Fibroblast of pulmonary artery (primary cell): Measurements from ENCODE around the gene PPP3CB.
A peak's percentile ranks its signal among the peaks of the same experiment; 100 is the strongest.

ENCODE experiments used
- DNase-seq: peaks from one replicate; pipeline ENCODE4 v3.0.0-alpha.2; 2010; ENCODE audit warnings: low read depth
- H3K4me3 ChIP-seq: replicated peaks from 2 replicates; pipeline ENCODE4 v1.5.1; 2011; ENCODE audit warnings: low read depth, mild to moderate bottlenecking, control low read depth, low read length, moderate library complexity
- TF ChIP-seq, protein P1 (sequence below): IDR thresholded peaks from 2 replicates; pipeline ENCODE4 v1.5.1; 2011; ENCODE audit warnings: mild to moderate bottlenecking, control low read depth, low read length, inconsistent platforms; ENCODE audit errors: missing control alignments

The PPP3CB gene

DNA sequence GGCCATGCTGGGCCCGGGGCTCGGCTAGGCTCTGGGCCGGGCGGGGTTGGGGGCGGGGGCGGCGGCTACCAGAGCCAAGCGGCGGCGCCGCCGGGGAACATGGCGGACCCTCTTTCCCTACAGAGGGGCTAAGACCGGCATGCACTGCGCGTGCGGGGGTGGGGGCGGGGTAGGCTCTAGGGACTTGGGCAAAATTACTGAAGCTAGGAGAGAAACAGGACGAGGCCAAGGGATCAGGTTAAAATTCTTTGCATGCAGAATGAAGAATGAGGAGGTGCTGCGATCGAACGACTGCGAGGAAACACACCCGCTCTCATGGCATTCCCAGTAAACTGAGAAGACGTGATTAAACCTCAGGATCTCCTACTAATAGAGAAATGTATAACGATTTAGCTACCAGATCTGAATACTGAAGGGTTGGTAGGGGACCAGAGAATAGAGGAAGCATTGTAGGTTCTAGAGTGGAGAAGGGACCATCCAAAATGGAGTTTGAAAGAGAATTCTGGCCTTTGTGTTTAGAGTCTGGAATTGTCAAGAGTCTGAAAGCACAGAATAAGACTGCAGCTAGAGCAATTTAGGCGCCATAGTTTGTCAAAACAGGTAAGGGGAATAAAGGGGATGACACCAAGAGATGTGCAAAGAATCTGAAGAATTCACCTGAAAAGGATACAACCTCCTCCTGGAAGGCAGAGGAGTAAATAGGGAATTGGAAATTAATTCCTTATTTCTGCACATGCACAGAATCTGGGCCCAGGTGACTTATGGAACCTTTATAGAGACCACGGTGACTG is at the start of gene PPP3CB:
TSS of gene PPP3CB (minus strand) at position 141 of the 791 bp plus-strand sequence. CDS start at position 6, 135 bp downstream.
- peak within 1 kb of the TSS; percentile 91 for H3K4me3 ChIP-seq
- TF ChIP-seq, protein P1, sequence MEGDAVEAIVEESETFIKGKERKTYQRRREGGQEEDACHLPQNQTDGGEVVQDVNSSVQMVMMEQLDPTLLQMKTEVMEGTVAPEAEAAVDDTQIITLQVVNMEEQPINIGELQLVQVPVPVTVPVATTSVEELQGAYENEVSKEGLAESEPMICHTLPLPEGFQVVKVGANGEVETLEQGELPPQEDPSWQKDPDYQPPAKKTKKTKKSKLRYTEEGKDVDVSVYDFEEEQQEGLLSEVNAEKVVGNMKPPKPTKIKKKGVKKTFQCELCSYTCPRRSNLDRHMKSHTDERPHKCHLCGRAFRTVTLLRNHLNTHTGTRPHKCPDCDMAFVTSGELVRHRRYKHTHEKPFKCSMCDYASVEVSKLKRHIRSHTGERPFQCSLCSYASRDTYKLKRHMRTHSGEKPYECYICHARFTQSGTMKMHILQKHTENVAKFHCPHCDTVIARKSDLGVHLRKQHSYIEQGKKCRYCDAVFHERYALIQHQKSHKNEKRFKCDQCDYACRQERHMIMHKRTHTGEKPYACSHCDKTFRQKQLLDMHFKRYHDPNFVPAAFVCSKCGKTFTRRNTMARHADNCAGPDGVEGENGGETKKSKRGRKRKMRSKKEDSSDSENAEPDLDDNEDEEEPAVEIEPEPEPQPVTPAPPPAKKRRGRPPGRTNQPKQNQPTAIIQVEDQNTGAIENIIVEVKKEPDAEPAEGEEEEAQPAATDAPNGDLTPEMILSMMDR, result no peak
- peak; percentile 97 for DNase-seq

DNA sequence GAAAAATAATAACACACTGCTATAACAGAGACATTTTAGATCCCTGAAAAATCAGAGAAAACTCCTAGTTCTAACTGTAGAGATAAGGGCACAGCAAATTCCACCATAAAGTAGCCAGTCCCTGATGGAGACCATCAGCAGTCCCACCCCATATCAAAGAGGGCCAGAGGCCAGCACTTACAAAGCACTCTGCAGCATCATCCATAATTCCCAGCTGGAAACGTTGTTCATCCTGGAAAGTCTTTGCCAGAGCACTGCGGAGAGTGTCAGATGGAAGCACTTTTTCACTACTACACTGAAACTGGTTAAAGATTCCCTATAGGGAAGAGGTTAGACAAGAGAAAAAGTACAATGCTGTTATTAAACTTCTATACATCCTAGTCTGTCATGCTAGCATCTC is 49.5 kb upstream of the PPP3CB start:
- no peak overlapping the region for H3K4me3 ChIP-seq
- TF ChIP-seq, protein P1, result no peak
- no peak for DNase-seq

DNA sequence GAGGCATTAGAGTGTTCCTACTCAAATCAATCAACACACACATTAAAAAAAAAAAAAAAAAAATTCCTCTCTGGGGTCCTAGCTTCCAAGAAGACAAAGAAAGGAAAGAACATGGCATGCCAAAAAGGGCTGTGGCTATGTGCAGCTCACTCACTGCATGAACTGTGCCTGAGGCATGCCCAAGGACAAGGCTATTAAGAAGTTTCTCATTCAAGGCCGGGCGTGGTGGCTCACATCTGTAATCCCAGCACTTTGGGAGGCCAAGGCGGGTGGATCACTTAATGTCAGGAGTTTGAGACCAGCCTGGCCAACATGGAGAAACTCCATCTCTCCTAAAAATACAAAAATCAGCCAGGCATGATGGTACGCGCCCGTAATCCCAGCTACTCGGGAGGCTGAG is 41.9 kb upstream of the PPP3CB start:
- no peak for DNase-seq
- TF ChIP-seq, protein P1, result no peak
- H3K4me3 ChIP-seq, result no peak overlapping the region

DNA sequence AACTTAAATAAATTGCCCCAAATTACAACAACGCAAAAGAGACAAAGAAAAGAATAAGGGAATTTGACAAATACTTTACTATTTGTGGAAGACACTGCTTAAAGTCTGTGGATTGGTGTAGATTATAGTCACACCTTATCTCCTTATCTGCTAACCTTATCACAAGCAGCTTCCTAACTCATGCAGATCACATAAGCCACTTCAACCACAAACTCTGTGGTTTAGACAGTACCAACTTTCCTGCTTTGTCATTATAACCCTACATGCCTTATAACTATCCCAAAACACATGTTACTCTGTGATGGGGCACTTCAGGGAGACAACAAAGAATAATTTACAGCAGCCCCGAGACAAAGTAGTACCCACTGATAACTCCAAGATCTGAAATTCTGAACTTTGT is 41.5 kb upstream of the PPP3CB start:
- TF ChIP-seq, protein P1, result no peak
- DNase-seq, result no peak
- no peak overlapping the region for H3K4me3 ChIP-seq

DNA sequence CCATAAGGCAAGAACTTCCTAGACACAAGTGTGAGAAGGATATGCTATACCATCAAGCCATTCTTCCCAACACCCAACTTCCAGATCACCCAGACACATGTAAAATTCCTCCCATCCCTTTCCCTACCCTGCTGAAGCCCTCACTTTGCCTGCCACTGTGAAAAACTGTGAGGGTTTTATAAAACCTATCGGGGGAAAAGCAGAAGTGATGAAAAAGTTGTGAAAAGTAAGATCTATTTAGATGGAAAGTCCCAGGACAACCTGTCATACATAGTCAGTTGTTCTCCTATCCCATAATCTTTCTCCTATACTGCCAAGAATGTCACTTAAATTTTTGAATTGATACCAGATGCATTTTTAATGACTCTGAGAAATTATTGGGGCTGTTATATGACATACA is 39.0 kb upstream of the PPP3CB start:
- DNase-seq, result no peak
- TF ChIP-seq, protein P1, result no peak
- no peak overlapping the region for H3K4me3 ChIP-seq

DNA sequence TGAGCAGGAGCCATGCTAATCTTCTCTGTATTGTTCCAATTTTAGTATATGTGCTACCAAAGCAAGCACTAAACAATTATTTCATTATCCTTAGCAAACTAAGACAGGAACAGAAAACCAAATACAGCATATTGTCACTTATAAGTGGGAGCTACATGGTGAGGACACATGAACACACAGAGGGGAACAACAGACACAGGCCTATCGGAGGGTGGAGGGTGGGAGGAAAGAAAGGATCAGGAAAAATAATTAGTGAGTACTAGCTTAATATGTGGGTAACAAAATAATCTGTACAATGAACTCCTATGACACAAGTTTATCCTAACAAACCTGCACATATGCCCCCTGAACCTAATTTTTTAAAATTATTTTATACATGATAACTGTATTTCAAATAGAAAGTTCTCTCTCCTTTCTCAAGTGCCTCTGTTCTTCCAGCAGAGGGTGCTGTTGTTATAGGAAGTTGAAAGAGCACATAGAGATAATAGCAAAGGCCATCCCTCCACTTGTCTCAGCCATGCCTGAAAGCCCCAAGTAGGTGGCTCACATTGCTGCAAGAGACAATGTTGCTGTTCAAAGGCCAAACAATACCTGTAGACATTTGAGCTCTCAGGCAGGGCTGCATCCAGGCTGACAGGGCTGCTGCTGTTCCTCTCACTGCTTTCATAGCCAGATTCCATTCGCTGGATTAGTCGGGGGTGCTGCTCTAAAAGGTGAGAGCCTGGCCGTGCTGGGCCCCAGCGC is 33.4 kb upstream of the PPP3CB start:
- peak; percentile 85 for DNase-seq
- TF ChIP-seq, protein P1, result peak; percentile 82
- H3K4me3 ChIP-seq, result no peak overlapping the region
